Activated CD4-positive, alpha-beta memory T cell treated with anti-CD3 and anti-CD28 coated beads for 36 hours (primary cell): Measurements from ENCODE around the gene ZNF652. TPM values are rescaled to one million over a fixed set of nuclear protein-coding genes. Genes with fewer than 3 reads are reported as not detected.

Experiments
- CTCF ChIA-PET: fragments of 350-600 bp; sonication (Branson Sonifier 250); formaldehyde crosslinking; loops from one replicate; lab custom pipeline; 2021; ENCODE audit warnings: antibody characterized with exemption, inconsistent platforms; lab: Charles Lee
- POLR2A ChIA-PET: fragments of 350-600 bp; sonication (Branson Sonifier 250); formaldehyde crosslinking; loops from one replicate; lab custom pipeline; 2021; ENCODE audit warnings: antibody characterized with exemption; lab: Charles Lee
- DNase-seq: peaks from one replicate; pipeline ENCODE4 v3.0.0-alpha.2; 2020
- H3K27ac Mint-ChIP-seq: one replicate; pipeline ENCODE4 v1.8.0; 2021; ENCODE audit warnings: mixed read lengths
- H3K27me3 Mint-ChIP-seq: one replicate; pipeline ENCODE4 v1.8.0; 2021; ENCODE audit warnings: mixed read lengths
- H3K36me3 Mint-ChIP-seq: one replicate; pipeline ENCODE4 v1.8.0; 2021; ENCODE audit warnings: mixed read lengths
- H3K4me1 Mint-ChIP-seq: one replicate; pipeline ENCODE4 v1.8.0; 2021; ENCODE audit warnings: low read depth, mixed read lengths
- H3K4me3 Mint-ChIP-seq: one replicate; pipeline ENCODE4 v1.8.0; 2021; ENCODE audit warnings: mild to moderate bottlenecking, mixed read lengths
- H3K9me3 Mint-ChIP-seq: one replicate; pipeline ENCODE4 v1.8.0; 2021; ENCODE audit warnings: mixed read lengths
- intact Hi-C: fragments of 100-400 bp; cut with micrococcal nuclease; formaldehyde crosslinking; loops from one replicate; pipeline ENCODE4 v1.15.1; 2023
- total RNA-seq, 2 experiments: library from RNA; stranded (reverse); gene quantifications; one replicate each; pipeline ENCODE4 v1.2.3, GENCODE V29; 2021

The ZNF652 gene
- total RNA-seq, 2 experiments from 2014 or later: 5.7 to 7.2 TPM

DNA sequence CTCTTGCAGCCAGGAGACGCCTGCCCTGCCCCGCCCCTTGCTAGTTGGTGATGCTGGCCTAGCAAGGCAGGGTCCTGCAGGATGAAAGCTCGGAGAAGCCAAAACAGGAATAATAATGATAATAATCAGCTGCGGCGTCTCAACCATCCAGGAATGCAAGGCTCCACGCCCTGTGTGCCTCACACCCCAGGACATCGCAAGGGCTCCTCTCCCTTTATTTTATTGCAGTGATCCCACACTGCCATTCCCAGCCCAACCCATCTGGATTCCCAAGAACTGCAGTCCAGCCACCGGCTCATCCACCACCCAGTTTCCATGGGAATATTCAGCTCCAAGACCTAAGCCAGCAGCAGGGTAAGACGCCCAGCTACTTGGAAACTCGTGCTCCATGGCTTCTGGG, 21.0 kb upstream of the ZNF652 start:
- H3K36me3 Mint-ChIP-seq: no peaks in the 10 kb centered on the region
- H3K27ac Mint-ChIP-seq: no peak overlapping the region
- no peak for DNase-seq
- H3K4me1 Mint-ChIP-seq: peaks cover 11% of the 10 kb centered on the region
- ChIA-PET CTCF (no interaction called here), POLR2A (no interaction called here)
- H3K9me3 Mint-ChIP-seq: no peaks in the 10 kb centered on the region
- H3K27me3 Mint-ChIP-seq: no peaks in the 10 kb centered on the region
- intact Hi-C loops: no loop called here
- H3K4me3 Mint-ChIP-seq: no peak overlapping the region

DNA sequence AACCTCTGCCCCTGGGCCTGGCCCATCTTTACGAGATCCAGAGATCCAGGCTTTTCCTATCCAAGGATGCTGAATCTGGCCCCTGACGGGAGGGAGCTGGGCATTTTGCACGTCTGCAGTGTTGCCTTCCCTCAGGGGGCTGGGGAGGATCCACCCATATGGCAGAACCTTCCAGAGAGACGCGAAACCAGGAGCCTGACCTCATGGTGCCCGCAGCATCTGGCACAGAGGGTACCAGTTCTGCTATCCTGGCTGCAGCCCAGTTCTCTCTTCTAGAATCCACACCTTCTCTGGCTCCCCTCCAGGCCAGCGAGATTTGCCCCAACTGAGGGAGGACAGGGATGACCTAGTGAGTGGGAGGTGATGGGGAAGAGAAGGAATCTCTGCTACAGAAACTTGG, 20.5 kb upstream of the ZNF652 start:
- ChIA-PET CTCF (no interaction called here), POLR2A (no interaction called here)
- no peak for DNase-seq
- Mint-ChIP-seq H3K9me3 (no peaks in the 10 kb centered on the region), H3K27ac (no peak overlapping the region), H3K36me3 (no peaks in the 10 kb centered on the region), H3K4me1 (peaks cover 6% of the 10 kb centered on the region), H3K27me3 (no peaks in the 10 kb centered on the region), H3K4me3 (no peak overlapping the region)
- intact Hi-C loops: no loop called here

DNA sequence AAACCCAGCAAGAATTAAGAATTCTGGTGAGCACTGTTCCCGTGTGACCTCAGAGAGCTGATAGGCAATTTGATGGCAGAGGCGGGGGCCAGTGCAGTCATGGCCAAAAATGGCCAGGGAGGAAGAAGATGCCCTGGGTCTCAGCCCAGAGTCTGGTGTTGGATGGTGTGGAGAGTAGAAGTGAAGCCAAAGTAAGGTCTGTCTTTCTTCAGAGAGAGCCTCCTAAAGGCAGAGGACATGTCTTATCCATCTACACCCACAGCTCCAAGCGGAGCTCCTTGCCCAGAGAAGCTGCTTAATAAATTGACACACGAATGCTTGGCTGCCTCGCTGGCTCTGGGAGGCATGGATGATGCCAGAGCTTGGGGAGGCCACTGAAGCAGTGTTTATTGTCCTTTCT, 19.7 kb upstream of the ZNF652 start:
- Mint-ChIP-seq H3K4me3 (no peak overlapping the region), H3K27me3 (no peaks in the 10 kb centered on the region), H3K9me3 (no peaks in the 10 kb centered on the region), H3K4me1 (no peaks in the 10 kb centered on the region), H3K27ac (no peak overlapping the region), H3K36me3 (no peaks in the 10 kb centered on the region)
- POLR2A ChIA-PET: no interaction called here
- CTCF ChIA-PET: interaction anchor here (0.8 kb wide), 1 partner anchor 67 kb away, joined by 3 read pairs; no protein-coding TSS in a partner anchor
- DNase-seq: no peak
- intact Hi-C loops: no loop called here

DNA sequence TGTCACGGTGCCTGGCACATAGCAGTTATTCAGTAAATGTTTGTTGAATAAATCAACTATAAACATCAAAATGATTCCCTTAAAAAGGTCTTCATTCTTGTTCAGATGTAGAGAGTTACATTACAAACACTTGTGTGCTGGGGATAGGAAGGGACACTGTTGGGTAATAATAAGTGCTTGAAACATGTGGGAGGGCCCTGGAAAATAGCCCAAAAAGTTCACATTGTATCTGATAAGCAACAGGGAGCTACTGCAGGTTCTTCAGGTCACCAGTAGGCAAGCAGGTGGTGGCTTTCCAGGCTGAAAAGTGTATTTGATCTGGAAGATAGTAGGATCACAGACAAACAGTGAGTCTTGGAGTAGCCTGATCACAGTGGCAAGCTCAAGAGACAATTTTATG, 19.0 kb upstream of the ZNF652 start:
- Mint-ChIP-seq H3K27ac (no peak overlapping the region), H3K27me3 (no peaks in the 10 kb centered on the region), H3K4me3 (no peak overlapping the region), H3K36me3 (no peaks in the 10 kb centered on the region), H3K9me3 (no peaks in the 10 kb centered on the region), H3K4me1 (no peaks in the 10 kb centered on the region)
- DNase-seq: no peak
- CTCF ChIA-PET: no interaction called here
- intact Hi-C loops: no loop called here
- POLR2A ChIA-PET: no interaction called here

DNA sequence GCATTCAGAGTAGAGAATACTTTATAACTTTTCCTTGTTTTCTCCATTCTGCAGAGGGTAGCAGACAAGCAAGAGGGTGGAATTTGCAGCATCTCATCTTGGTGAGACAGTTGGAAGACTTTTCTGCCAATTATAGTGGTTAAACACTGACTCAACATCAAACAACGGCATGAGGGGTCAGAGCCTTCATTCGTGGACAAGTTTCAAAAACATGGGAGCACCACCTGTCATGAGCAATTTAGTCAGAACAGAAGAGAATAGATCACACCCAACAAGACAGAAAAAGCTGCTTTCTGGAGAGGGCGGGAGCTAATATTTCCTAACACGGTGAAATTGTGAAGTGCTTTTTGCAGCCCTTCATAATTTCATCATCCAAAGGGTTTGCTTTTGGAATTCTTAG, 17.9 kb upstream of the ZNF652 start:
- POLR2A ChIA-PET: no interaction called here
- no peaks in the 10 kb centered on the region for H3K4me1 Mint-ChIP-seq
- intact Hi-C loops: no loop called here
- H3K4me3 Mint-ChIP-seq: no peak overlapping the region
- DNase-seq: no peak
- H3K36me3 Mint-ChIP-seq: no peaks in the 10 kb centered on the region
- no peaks in the 10 kb centered on the region for H3K27me3 Mint-ChIP-seq
- CTCF ChIA-PET: no interaction called here
- H3K27ac Mint-ChIP-seq: no peak overlapping the region
- no peaks in the 10 kb centered on the region for H3K9me3 Mint-ChIP-seq

DNA sequence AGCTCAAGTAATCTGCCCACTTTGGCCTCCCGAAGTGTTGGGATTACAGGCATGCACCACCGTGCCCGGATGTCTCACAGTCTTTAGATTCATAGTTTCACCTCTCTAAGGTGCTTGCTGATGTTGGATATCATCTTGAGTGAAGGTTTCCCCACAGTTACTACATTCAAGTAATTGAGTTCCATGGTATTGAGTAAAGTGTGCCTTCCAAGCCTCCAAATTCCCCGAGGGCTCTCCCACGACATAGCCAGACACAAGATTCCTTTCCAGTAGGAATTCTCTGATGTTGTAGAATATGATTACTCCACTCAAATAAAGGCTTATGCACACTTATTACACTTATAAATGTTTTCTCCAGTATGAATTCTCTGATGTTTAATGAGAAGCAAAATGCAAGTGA, 16.3 kb upstream of the ZNF652 start:
- Mint-ChIP-seq H3K36me3 (no peaks in the 10 kb centered on the region), H3K27me3 (no peaks in the 10 kb centered on the region), H3K4me1 (no peaks in the 10 kb centered on the region), H3K27ac (no peak overlapping the region), H3K4me3 (no peak overlapping the region), H3K9me3 (no peaks in the 10 kb centered on the region)
- DNase-seq: no peak
- CTCF ChIA-PET: interaction anchor here (1.3 kb wide), 1 partner anchor 9 kb away, joined by 3 read pairs; no protein-coding TSS in a partner anchor
- intact Hi-C loops: no loop called here
- POLR2A ChIA-PET: no interaction called here

DNA sequence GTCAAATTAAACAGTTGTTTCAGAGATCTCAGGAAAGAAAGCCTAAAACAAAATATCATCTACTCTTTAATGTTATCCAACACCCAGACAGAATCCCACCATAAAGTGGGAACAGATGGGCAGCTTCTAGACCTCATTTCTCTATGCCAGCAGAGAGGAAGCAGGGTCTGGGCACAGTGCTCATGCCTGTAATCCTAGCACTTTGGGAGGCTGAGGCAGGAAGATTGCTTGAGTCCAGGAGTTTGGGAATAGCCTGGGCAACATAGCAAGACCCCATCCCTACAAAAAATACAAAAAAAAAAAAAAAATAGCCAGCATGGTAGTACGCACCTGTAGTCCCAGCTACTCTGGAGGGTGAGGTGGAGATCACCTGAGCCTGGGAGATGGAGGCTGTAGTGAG, 13.5 kb upstream of the ZNF652 start:
- Mint-ChIP-seq H3K36me3 (no peaks in the 10 kb centered on the region), H3K4me1 (no peaks in the 10 kb centered on the region), H3K4me3 (no peak overlapping the region), H3K9me3 (no peaks in the 10 kb centered on the region), H3K27ac (no peak overlapping the region), H3K27me3 (no peaks in the 10 kb centered on the region)
- POLR2A ChIA-PET: no interaction called here
- CTCF ChIA-PET: interaction anchor here (1.1 to 1.3 kb wide), 2 partner anchors 58 to 60 kb away, joined by 4 read pairs; no protein-coding TSS in a partner anchor
- DNase-seq: no peak
- intact Hi-C loops: no loop called here

DNA sequence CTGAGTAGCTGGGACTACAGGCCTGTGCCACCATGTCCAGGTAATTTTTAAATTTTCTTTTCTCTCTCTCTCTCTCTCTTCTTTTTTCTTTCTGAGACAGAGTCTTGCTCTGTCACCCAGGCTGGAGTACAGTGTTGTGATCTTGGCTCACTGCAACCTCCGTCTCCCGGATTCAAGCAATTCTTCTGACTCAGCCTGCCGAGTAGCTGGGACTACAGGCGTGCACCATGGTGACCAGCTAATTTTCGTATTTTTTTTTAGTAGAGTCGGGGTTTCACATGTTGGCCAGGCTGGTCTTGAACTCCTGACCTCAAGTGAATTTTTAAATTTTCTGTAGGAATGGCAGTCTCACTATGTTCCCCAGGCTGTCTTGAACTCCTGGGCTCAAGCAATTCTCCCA, 11.1 kb upstream of the ZNF652 start:
- H3K4me1 Mint-ChIP-seq: peaks cover 3% of the 10 kb centered on the region
- no peak overlapping the region for H3K4me3 Mint-ChIP-seq
- no peaks in the 10 kb centered on the region for H3K9me3 Mint-ChIP-seq
- CTCF ChIA-PET: no interaction called here
- intact Hi-C loops: no loop called here
- POLR2A ChIA-PET: no interaction called here
- no peak overlapping the region for H3K27ac Mint-ChIP-seq
- H3K36me3 Mint-ChIP-seq: no peaks in the 10 kb centered on the region
- DNase-seq: no peak
- H3K27me3 Mint-ChIP-seq: no peaks in the 10 kb centered on the region

DNA sequence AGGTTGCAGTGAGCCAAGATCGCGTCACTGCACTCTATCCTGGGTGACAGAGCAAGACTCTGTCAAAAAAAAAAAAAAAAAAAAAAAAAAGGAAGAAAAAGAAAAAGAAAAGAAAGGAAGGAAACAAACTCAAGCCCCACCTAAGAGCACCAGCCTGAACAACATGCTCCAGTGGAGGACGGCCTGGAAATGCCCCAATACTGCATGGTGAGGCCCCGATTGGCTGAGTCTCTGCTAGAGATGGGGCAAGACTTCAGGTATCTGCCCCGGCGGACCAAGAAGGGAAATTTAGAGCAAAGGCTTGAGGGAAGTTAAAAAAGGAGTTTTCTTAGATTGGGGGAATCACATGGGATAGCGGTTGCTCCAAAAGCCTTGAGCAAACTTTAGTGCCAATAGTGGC, 10.4 kb upstream of the ZNF652 start:
- no peaks in the 10 kb centered on the region for H3K27me3 Mint-ChIP-seq
- intact Hi-C loops: no loop called here
- CTCF ChIA-PET: interaction anchor here (5.9 kb wide), 1 partner anchor 56 kb away, joined by 106 read pairs; no protein-coding TSS in a partner anchor
- H3K27ac Mint-ChIP-seq: no peak overlapping the region
- no peaks in the 10 kb centered on the region for H3K9me3 Mint-ChIP-seq
- H3K4me1 Mint-ChIP-seq: peaks cover 3% of the 10 kb centered on the region
- no peak for DNase-seq
- H3K4me3 Mint-ChIP-seq: no peak overlapping the region
- POLR2A ChIA-PET: no interaction called here
- H3K36me3 Mint-ChIP-seq: no peaks in the 10 kb centered on the region

DNA sequence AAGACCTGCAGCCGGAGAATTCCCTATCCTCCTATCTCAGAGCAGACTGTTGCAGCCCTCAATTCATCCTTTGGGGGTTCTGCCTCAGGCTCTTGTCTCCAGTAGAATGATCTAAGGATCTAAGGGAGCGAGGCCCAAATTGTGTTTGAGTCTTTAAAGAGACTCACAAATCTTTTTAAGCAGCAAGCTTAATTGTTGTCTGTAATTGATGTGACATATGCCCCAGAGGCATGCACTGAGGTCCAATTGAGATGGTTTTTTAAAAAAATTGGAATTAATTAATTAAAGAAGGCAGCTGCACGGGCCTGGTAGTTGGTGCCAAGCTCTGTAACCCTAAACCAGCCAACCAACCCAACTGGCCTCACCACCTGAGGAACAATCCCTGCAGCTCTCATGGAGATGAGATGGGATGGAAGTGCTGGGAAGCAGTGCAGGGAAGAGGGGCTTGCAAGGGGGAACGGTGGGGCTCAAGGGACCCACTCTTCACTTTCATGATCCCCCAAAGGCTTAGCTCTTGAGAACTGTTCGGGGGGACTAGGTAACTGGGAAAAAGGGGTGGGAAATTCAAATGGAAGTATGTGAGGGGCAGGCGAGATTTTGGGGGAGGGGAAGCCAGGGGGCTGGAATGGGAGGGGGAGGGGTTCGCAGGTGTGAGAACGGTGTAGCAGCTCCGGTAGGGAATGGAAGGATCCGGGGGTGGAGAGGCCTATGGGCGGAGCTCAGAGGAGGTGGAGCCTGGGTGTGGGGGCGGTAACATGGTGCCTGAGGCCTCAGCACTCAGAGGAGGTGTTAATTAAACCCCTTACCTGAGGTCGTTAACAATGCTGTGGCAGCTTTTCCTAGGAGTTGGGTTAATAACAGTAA, 9.2 kb upstream of the ZNF652 start:
- ChIA-PET POLR2A (no interaction called here), CTCF (interaction anchor here (0.6 to 5.9 kb wide), 4 partner anchors 17 to 488 kb away, joined by 3 to 106 read pairs (median 4); no protein-coding TSS in a partner anchor)
- H3K4me1 Mint-ChIP-seq: peaks cover 3% of the 10 kb centered on the region
- no peaks in the 10 kb centered on the region for H3K27me3 Mint-ChIP-seq
- H3K27ac Mint-ChIP-seq: no peak overlapping the region
- intact Hi-C loops: no loop called here
- H3K36me3 Mint-ChIP-seq: no peaks in the 10 kb centered on the region
- DNase-seq: no peak
- H3K4me3 Mint-ChIP-seq: no peak overlapping the region
- H3K9me3 Mint-ChIP-seq: no peaks in the 10 kb centered on the region

DNA sequence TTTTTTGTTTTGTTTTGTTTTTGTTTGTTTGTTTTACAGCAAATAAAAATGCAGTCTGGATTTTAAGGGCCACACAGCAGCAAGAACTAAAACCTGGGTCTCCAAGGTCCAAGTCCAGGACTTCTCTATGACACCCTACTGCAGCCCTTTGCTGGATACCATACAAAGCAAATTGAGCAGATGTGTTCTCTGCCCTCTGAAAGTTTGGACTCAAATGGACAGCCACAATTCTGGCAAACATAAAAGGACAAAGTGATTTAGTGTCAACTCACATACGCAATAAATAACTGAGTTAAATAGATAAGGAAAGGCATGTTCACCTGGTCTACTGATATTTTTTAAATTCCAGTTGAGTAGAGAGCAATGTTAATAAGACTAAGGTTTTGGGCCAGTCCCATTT, 7.7 kb upstream of the ZNF652 start:
- ChIA-PET CTCF (interaction anchor here (1.3 to 5.9 kb wide), 8 partner anchors 11 to 53 kb away, joined by 5 to 106 read pairs (median 16); no protein-coding TSS in a partner anchor), POLR2A (no interaction called here)
- no peak overlapping the region for H3K4me3 Mint-ChIP-seq
- intact Hi-C loops: no loop called here
- H3K27ac Mint-ChIP-seq: no peak overlapping the region
- no peaks in the 10 kb centered on the region for H3K27me3 Mint-ChIP-seq
- peaks cover 12% of the 10 kb centered on the region for H3K4me1 Mint-ChIP-seq
- no peaks in the 10 kb centered on the region for H3K36me3 Mint-ChIP-seq
- no peaks in the 10 kb centered on the region for H3K9me3 Mint-ChIP-seq
- no peak for DNase-seq

DNA sequence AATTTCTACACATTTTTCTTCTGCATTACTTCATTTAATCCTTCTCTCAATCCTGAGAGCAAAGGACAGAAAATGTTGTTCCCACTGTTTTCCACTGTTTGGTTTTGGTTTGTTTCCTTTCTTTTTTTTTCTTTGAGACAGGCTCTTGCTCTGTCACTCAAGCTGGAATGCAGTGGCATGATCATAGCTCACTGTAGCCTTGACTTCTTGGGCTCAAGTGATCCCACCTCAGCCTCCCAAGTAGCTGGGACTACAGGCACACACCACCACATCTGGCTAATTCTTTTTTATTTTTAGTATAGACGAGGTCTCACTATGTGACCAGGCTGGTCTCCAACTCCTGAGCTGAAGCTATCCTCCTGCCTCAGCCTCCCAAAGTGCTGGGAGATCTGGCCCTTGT, 7.0 kb upstream of the ZNF652 start:
- Mint-ChIP-seq H3K9me3 (no peaks in the 10 kb centered on the region), H3K36me3 (no peaks in the 10 kb centered on the region), H3K27ac (no peak overlapping the region), H3K27me3 (no peaks in the 10 kb centered on the region), H3K4me1 (peaks cover 12% of the 10 kb centered on the region), H3K4me3 (no peak overlapping the region)
- CTCF ChIA-PET: interaction anchor here (0.6 to 5.9 kb wide), 28 partner anchors 8 to 188 kb away, joined by 3 to 106 read pairs (median 8); partner anchors contain the start of gene PHB1
- intact Hi-C loops: no loop called here
- POLR2A ChIA-PET: interaction anchor here (1.0 kb wide), 1 partner anchor 53 kb away, joined by 4 read pairs; no protein-coding TSS in a partner anchor
- DNase-seq: no peak
